ENCODE results near the gene COL25A1. TPM values are rescaled to one million over a fixed set of nuclear protein-coding genes. Genes with fewer than 3 reads are reported as not detected.

The COL25A1 gene
- total and polyA plus RNA-seq, 2 donors = 0.75 to 1.5 TPM

GRCh38 chr4:109040441-109040840 is 262.0 kb downstream of the COL25A1 start:
- 98% methylated on average over 5 of the region's 5 CpGs for WGBS
- no peak overlapping the region for H3K4me3 ChIP-seq (ENCODE audit: low read length in 2 of 2)
- no peaks in the 10 kb centered on the region for H3K9me3 ChIP-seq (ENCODE audit: control insufficient read depth in 2 of 2, insufficient read depth in 1 of 2, low read length in 1 of 2)
- H3K27ac ChIP-seq (ENCODE audit: low read depth in 1 of 2, low read length in 1 of 2) = no peak overlapping the region
- H3K36me3 ChIP-seq (ENCODE audit: control insufficient read depth in 2 of 2, insufficient read depth in 2 of 2, low read length in 1 of 2) = no peaks in the 10 kb centered on the region
- no peaks in the 10 kb centered on the region for H3K4me1 ChIP-seq (ENCODE audit: control insufficient read depth in 2 of 2, insufficient read depth in 2 of 2, low read length in 2 of 2)
- no peaks in the 10 kb centered on the region for H3K27me3 ChIP-seq (ENCODE audit: control insufficient read depth in 2 of 2, insufficient read depth in 1 of 2, low read length in 1 of 2)
- no peak for DNase-seq (ENCODE audit: low read depth in 6 of 9, low spot score in 9 of 9)

GRCh38 chr4:109037026-109037425 is 265.4 kb downstream of the COL25A1 start:
- DNase-seq (ENCODE audit: low read depth in 6 of 9, low spot score in 9 of 9) = no peak
- no peak overlapping the region for H3K27ac ChIP-seq (ENCODE audit: low read depth in 1 of 2, low read length in 1 of 2)
- H3K9me3 ChIP-seq (ENCODE audit: control insufficient read depth in 2 of 2, insufficient read depth in 1 of 2, low read length in 1 of 2) = no peaks in the 10 kb centered on the region
- H3K4me3 ChIP-seq (ENCODE audit: low read length in 2 of 2) = no peak overlapping the region
- 95% methylated on average over 2 of the region's 2 CpGs for WGBS
- no peaks in the 10 kb centered on the region for H3K36me3 ChIP-seq (ENCODE audit: control insufficient read depth in 2 of 2, insufficient read depth in 2 of 2, low read length in 1 of 2)
- H3K4me1 ChIP-seq (ENCODE audit: control insufficient read depth in 2 of 2, insufficient read depth in 2 of 2, low read length in 2 of 2) = no peaks in the 10 kb centered on the region
- H3K27me3 ChIP-seq (ENCODE audit: control insufficient read depth in 2 of 2, insufficient read depth in 1 of 2, low read length in 1 of 2) = no peaks in the 10 kb centered on the region

GRCh38 chr4:109033993-109034392 is 268.5 kb downstream of the COL25A1 start:
- 100% methylated on average over 1 of the region's 1 CpG for WGBS
- no peak overlapping the region for H3K27ac ChIP-seq (ENCODE audit: low read depth in 1 of 2, low read length in 1 of 2)
- no peaks in the 10 kb centered on the region for H3K9me3 ChIP-seq (ENCODE audit: control insufficient read depth in 2 of 2, insufficient read depth in 1 of 2, low read length in 1 of 2)
- DNase-seq (ENCODE audit: low read depth in 6 of 9, low spot score in 9 of 9) = no peak
- no peaks in the 10 kb centered on the region for H3K4me1 ChIP-seq (ENCODE audit: control insufficient read depth in 2 of 2, insufficient read depth in 2 of 2, low read length in 2 of 2)
- no peaks in the 10 kb centered on the region for H3K36me3 ChIP-seq (ENCODE audit: control insufficient read depth in 2 of 2, insufficient read depth in 2 of 2, low read length in 1 of 2)
- H3K4me3 ChIP-seq (ENCODE audit: low read length in 2 of 2) = no peak overlapping the region
- no peaks in the 10 kb centered on the region for H3K27me3 ChIP-seq (ENCODE audit: control insufficient read depth in 2 of 2, insufficient read depth in 1 of 2, low read length in 1 of 2)

- Histone ChIP-seq H3K4me1 (ENCODE audit: control insufficient read depth in 2 of 2, insufficient read depth in 2 of 2, low read length in 2 of 2) (no peaks in the 10 kb centered on the region), H3K27ac (ENCODE audit: low read depth in 1 of 2, low read length in 1 of 2) (no peak overlapping the region), H3K4me3 (ENCODE audit: low read length in 2 of 2) (no peak overlapping the region), H3K27me3 (ENCODE audit: control insufficient read depth in 2 of 2, insufficient read depth in 1 of 2, low read length in 1 of 2) (no peaks in the 10 kb centered on the region), H3K36me3 (ENCODE audit: control insufficient read depth in 2 of 2, insufficient read depth in 2 of 2, low read length in 1 of 2) (no peaks in the 10 kb centered on the region), H3K9me3 (ENCODE audit: control insufficient read depth in 2 of 2, insufficient read depth in 1 of 2, low read length in 1 of 2) (no peaks in the 10 kb centered on the region)
- DNase-seq (ENCODE audit: low read depth in 6 of 9, low spot score in 9 of 9) = no peak
- 99% methylated on average over 5 of the region's 5 CpGs for WGBS
Observed at GRCh38 chr4:109032671-109033070, 269.8 kb downstream of the COL25A1 start.

GRCh38 chr4:109029987-109030386 is 272.5 kb downstream of the COL25A1 start:
- no peak overlapping the region for H3K4me3 ChIP-seq (ENCODE audit: low read length in 2 of 2)
- H3K9me3 ChIP-seq (ENCODE audit: control insufficient read depth in 2 of 2, insufficient read depth in 1 of 2, low read length in 1 of 2) = no peaks in the 10 kb centered on the region
- H3K27ac ChIP-seq (ENCODE audit: low read depth in 1 of 2, low read length in 1 of 2) = no peak overlapping the region
- H3K4me1 ChIP-seq (ENCODE audit: control insufficient read depth in 2 of 2, insufficient read depth in 2 of 2, low read length in 2 of 2) = no peaks in the 10 kb centered on the region
- WGBS = 97% methylated on average over 4 of the region's 4 CpGs
- no peaks in the 10 kb centered on the region for H3K27me3 ChIP-seq (ENCODE audit: control insufficient read depth in 2 of 2, insufficient read depth in 1 of 2, low read length in 1 of 2)
- DNase-seq (ENCODE audit: low read depth in 6 of 9, low spot score in 9 of 9) = no peak
- no peaks in the 10 kb centered on the region for H3K36me3 ChIP-seq (ENCODE audit: control insufficient read depth in 2 of 2, insufficient read depth in 2 of 2, low read length in 1 of 2)

GRCh38 chr4:109027016-109027500 is 275.4 kb downstream of the COL25A1 start:
- no peak overlapping the region for H3K4me3 ChIP-seq (ENCODE audit: low read length in 2 of 2)
- DNase-seq (ENCODE audit: low read depth in 6 of 9, low spot score in 9 of 9) = no peak
- H3K4me1 ChIP-seq (ENCODE audit: control insufficient read depth in 2 of 2, insufficient read depth in 2 of 2, low read length in 2 of 2) = no peaks in the 10 kb centered on the region
- 65% methylated on average over 5 of the region's 5 CpGs for WGBS
- H3K9me3 ChIP-seq (ENCODE audit: control insufficient read depth in 2 of 2, insufficient read depth in 1 of 2, low read length in 1 of 2) = no peaks in the 10 kb centered on the region
- H3K27ac ChIP-seq (ENCODE audit: low read depth in 1 of 2, low read length in 1 of 2) = no peak overlapping the region
- H3K27me3 ChIP-seq (ENCODE audit: control insufficient read depth in 2 of 2, insufficient read depth in 1 of 2, low read length in 1 of 2) = no peaks in the 10 kb centered on the region
- H3K36me3 ChIP-seq (ENCODE audit: control insufficient read depth in 2 of 2, insufficient read depth in 2 of 2, low read length in 1 of 2) = no peaks in the 10 kb centered on the region

- DNase-seq (ENCODE audit: low read depth in 6 of 9, low spot score in 9 of 9) = no peak
- WGBS = 94% methylated on average over 4 of the region's 4 CpGs
- no peaks in the 10 kb centered on the region for H3K9me3 ChIP-seq (ENCODE audit: control insufficient read depth in 2 of 2, insufficient read depth in 1 of 2, low read length in 1 of 2)
- no peaks in the 10 kb centered on the region for H3K36me3 ChIP-seq (ENCODE audit: control insufficient read depth in 2 of 2, insufficient read depth in 2 of 2, low read length in 1 of 2)
- H3K4me1 ChIP-seq (ENCODE audit: control insufficient read depth in 2 of 2, insufficient read depth in 2 of 2, low read length in 2 of 2) = no peaks in the 10 kb centered on the region
- H3K27me3 ChIP-seq (ENCODE audit: control insufficient read depth in 2 of 2, insufficient read depth in 1 of 2, low read length in 1 of 2) = no peaks in the 10 kb centered on the region
- no peak overlapping the region for H3K27ac ChIP-seq (ENCODE audit: low read depth in 1 of 2, low read length in 1 of 2)
- H3K4me3 ChIP-seq (ENCODE audit: low read length in 2 of 2) = no peak overlapping the region
Observed at GRCh38 chr4:109026588-109026987, 275.9 kb downstream of the COL25A1 start.

GRCh38 chr4:109025471-109026076 is 276.9 kb downstream of the COL25A1 start:
- no peak for DNase-seq (ENCODE audit: low read depth in 6 of 9, low spot score in 9 of 9)
- Histone ChIP-seq H3K4me3 (ENCODE audit: low read length in 2 of 2) (no peak overlapping the region), H3K36me3 (ENCODE audit: control insufficient read depth in 2 of 2, insufficient read depth in 2 of 2, low read length in 1 of 2) (no peaks in the 10 kb centered on the region), H3K4me1 (ENCODE audit: control insufficient read depth in 2 of 2, insufficient read depth in 2 of 2, low read length in 2 of 2) (no peaks in the 10 kb centered on the region), H3K9me3 (ENCODE audit: control insufficient read depth in 2 of 2, insufficient read depth in 1 of 2, low read length in 1 of 2) (no peaks in the 10 kb centered on the region), H3K27ac (ENCODE audit: low read depth in 1 of 2, low read length in 1 of 2) (no peak overlapping the region), H3K27me3 (ENCODE audit: control insufficient read depth in 2 of 2, insufficient read depth in 1 of 2, low read length in 1 of 2) (no peaks in the 10 kb centered on the region)
- WGBS = 95% methylated on average over 3 of the region's 3 CpGs

- H3K27me3 ChIP-seq (ENCODE audit: control insufficient read depth in 2 of 2, insufficient read depth in 1 of 2, low read length in 1 of 2) = no peaks in the 10 kb centered on the region
- no peak overlapping the region for H3K4me3 ChIP-seq (ENCODE audit: low read length in 2 of 2)
- H3K27ac ChIP-seq (ENCODE audit: low read depth in 1 of 2, low read length in 1 of 2) = no peak overlapping the region
- no peaks in the 10 kb centered on the region for H3K9me3 ChIP-seq (ENCODE audit: control insufficient read depth in 2 of 2, insufficient read depth in 1 of 2, low read length in 1 of 2)
- WGBS = 91% methylated on average over 1 of the region's 1 CpG
- DNase-seq (ENCODE audit: low read depth in 6 of 9, low spot score in 9 of 9) = no peak
- no peaks in the 10 kb centered on the region for H3K4me1 ChIP-seq (ENCODE audit: control insufficient read depth in 2 of 2, insufficient read depth in 2 of 2, low read length in 2 of 2)
- no peaks in the 10 kb centered on the region for H3K36me3 ChIP-seq (ENCODE audit: control insufficient read depth in 2 of 2, insufficient read depth in 2 of 2, low read length in 1 of 2)
Observed at GRCh38 chr4:109022961-109023360, 279.5 kb downstream of the COL25A1 start.
